Kidney epithelial cell (primary cell): Measurements from ENCODE around the gene PLAU. TPM values are rescaled to one million over a fixed set of nuclear protein-coding genes. Genes with fewer than 3 reads are reported as not detected.
A peak's percentile ranks its signal among the peaks of the same experiment; 100 is the strongest.
"Not testable (repeated sequence)": the region's sequence is repeated elsewhere in the genome, so short reads cannot be mapped to it uniquely, and the experiment has no call there.

Source experiments
- DNase-seq: peaks from one replicate; pipeline ENCODE4 v3.0.0-alpha.2; 2010; ENCODE audit warnings: low read depth
- H3K27me3 ChIP-seq: 2 replicates; pipeline ENCODE4 v1.6.0; 2011; ENCODE audit warnings: low read length; ENCODE audit not compliant: control insufficient read depth, insufficient read depth
- H3K36me3 ChIP-seq: 2 replicates; pipeline ENCODE4 v1.5.1; 2011; ENCODE audit warnings: low read length; ENCODE audit not compliant: control insufficient read depth, insufficient read depth
- H3K4me3 ChIP-seq: 2 replicates; pipeline ENCODE4 v1.5.1; 2011; ENCODE audit warnings: low read depth, mild to moderate bottlenecking, control low read depth, low read length
- total RNA-seq: library from RNA; depleted of rRNA; stranded (reverse); fragments of >200 nt; gene quantifications from 2 replicates; pipeline ENCODE4 v1.2.3, GENCODE V29; 2015
- TF ChIP-seq, protein P1 (sequence below): IDR thresholded peaks from 2 replicates; pipeline ENCODE4 v1.5.1; 2011; ENCODE audit warnings: mild to moderate bottlenecking, moderate library complexity, low read length, control low read depth, inconsistent platforms; ENCODE audit not compliant: insufficient read depth, poor library complexity, severe bottlenecking

PLAU gene
- total RNA-seq, 1 donor from 2014 or later: 709 TPM

DNA sequence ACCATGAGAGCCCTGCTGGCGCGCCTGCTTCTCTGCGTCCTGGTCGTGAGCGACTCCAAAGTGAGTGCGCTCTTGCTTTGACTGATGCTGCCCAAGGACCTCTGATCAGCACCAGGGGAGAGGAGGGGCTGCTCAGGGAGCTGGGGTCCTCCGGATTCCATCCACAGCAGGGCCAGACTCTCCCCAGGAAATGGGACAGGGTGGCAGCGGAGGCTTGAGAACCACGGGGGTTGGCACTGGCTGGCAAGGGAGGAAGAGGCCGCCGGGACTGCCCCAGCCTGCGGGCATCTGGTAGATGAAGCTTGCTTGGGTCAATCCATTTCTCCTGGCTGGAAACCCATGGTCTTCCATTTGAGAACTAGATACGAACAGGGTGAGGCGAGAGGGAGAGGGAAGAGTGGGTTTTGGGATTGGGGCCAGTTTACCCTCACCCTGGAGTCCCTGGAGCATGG lies 647 bp downstream of the PLAU start:
- H3K27me3 ChIP-seq: no peaks in the 10 kb centered on the region
- H3K36me3 ChIP-seq: peaks cover 3% of the 10 kb centered on the region
- no peak for DNase-seq
- H3K4me3 ChIP-seq: peak overlapping the region; percentile 71
- TF ChIP-seq, protein P1, sequence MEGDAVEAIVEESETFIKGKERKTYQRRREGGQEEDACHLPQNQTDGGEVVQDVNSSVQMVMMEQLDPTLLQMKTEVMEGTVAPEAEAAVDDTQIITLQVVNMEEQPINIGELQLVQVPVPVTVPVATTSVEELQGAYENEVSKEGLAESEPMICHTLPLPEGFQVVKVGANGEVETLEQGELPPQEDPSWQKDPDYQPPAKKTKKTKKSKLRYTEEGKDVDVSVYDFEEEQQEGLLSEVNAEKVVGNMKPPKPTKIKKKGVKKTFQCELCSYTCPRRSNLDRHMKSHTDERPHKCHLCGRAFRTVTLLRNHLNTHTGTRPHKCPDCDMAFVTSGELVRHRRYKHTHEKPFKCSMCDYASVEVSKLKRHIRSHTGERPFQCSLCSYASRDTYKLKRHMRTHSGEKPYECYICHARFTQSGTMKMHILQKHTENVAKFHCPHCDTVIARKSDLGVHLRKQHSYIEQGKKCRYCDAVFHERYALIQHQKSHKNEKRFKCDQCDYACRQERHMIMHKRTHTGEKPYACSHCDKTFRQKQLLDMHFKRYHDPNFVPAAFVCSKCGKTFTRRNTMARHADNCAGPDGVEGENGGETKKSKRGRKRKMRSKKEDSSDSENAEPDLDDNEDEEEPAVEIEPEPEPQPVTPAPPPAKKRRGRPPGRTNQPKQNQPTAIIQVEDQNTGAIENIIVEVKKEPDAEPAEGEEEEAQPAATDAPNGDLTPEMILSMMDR: no peak

DNA sequence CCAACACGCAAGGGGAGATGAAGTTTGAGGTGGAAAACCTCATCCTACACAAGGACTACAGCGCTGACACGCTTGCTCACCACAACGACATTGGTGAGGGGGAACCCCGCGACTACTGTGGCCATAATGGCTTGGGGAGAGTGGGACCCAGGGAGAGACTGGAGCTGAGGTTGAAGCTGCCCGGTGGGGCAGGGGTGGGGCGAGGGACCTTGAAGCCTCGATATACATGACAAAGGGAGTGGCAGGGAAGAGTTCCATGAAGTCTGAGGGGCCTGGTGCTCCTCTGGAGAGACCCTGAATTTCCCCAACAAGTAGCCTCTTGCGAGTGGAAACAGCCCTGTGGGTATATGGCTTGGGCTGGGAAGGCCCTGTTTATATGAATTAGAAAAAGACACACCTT lies 3.1 kb downstream of the PLAU start:
- DNase-seq: no peak
- Histone ChIP-seq H3K27me3 (no peaks in the 10 kb centered on the region), H3K36me3 (peaks cover 3% of the 10 kb centered on the region), H3K4me3 (peak overlapping the region; percentile 9)
- TF ChIP-seq, protein P1: no peak

DNA sequence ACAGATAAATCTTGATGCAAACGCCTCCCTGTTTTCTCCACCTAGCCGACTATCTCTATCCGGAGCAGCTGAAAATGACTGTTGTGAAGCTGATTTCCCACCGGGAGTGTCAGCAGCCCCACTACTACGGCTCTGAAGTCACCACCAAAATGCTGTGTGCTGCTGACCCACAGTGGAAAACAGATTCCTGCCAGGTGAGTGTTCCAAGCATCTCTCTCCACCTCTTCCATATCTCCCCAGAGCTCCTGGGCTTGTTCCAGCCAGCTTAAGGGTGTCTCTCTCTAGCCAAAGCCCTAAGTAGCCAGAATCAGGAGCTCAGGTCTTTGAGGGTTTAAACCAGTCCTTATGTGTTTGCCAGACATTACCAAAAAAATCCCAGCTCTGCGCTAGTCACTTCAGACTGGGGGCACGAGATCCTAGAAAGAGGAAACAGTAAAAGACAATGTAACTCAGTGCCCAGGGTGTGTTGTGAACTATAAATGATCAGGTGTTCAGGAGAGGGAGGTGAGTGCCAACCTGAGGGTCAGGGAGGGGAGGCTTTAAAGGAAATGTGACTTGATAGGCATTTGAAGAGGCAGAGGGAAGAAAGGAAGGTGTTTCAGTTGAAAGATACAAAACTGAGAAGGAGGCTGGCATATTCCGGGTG lies 4.4 kb downstream of the PLAU start:
- TF ChIP-seq, protein P1: no peak
- Histone ChIP-seq H3K4me3 (peak overlapping the region; percentile 25), H3K27me3 (no peaks in the 10 kb centered on the region), H3K36me3 (peaks cover 3% of the 10 kb centered on the region)
- no peak for DNase-seq

DNA sequence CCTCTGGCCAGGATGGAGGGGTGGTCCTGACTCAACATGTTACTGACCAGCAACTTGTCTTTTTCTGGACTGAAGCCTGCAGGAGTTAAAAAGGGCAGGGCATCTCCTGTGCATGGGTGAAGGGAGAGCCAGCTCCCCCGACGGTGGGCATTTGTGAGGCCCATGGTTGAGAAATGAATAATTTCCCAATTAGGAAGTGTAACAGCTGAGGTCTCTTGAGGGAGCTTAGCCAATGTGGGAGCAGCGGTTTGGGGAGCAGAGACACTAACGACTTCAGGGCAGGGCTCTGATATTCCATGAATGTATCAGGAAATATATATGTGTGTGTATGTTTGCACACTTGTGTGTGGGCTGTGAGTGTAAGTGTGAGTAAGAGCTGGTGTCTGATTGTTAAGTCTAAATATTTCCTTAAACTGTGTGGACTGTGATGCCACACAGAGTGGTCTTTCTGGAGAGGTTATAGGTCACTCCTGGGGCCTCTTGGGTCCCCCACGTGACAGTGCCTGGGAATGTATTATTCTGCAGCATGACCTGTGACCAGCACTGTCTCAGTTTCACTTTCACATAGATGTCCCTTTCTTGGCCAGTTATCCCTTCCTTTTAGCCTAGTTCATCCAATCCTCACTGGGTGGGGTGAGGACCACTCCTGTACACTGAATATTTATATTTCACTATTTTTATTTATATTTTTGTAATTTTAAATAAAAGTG lies 6.0 kb downstream of the PLAU start:
- Histone ChIP-seq H3K36me3 (peaks cover 3% of the 10 kb centered on the region), H3K27me3 (no peaks in the 10 kb centered on the region), H3K4me3 (no peak overlapping the region)
- TF ChIP-seq, protein P1: no peak
- DNase-seq: no peak

DNA sequence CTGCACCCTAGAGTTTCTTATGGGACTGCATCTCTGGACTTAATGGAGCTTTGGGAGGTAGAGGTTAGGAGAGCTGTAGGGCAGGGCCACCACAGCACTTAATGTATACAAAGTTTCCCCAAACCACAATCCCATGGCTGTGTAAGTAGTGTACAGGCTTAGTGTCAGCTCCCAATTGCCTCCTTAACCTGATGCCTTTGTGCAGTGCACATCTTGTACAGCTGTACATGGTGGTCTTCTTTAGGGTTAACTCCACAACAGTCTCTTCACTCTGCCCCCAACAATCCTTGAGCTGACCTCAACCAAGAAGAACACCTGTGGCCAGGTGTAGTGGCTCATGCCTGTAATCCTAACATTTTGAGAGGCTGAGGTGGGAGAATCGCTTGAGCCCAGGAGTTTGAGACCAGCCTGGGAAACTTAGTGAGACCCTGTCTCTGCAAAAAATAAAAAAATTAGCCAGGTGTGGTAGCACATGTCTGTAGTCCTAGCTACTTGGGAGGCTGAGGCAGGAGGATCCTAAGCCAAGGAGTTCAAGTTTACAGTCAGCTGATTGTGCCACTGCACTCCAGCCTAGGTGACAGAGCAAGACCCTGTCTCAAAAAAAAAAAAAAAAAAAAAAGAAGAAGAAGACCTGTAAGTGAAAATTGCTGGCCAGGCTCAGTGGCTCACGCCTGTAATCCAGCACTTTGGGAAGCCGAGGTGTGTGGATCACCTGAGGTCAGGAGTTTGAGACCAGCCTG lies 6.8 kb downstream of the PLAU start:
- TF ChIP-seq, protein P1: no peak
- Histone ChIP-seq H3K36me3 (peaks cover 3% of the 10 kb centered on the region), H3K4me3 (no peak overlapping the region), H3K27me3 (no peaks in the 10 kb centered on the region)
- DNase-seq: no peak

DNA sequence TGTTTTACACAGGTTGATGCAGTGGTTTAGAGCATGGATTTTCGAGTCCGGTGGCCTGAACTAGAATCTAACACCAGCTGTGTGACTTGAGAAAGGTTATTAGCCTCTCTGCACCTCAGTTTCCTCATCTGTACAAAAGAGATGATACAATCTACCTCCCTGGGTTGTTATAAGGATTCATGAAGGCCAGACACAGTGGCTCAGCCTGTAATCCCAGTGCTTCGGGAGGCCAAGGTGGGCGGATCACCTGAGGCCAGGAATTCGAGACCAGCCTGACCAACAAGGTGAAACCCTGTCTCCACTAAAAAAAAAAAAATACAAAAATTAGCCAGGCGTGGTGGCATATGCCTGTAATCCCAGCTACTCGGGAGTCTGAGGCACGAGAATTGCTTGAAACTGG lies 8.5 kb downstream of the PLAU start:
- not testable (repeated sequence) for DNase-seq

More for the DNA sequence above, 8.5 kb downstream of the PLAU start:
- not testable (repeated sequence) for H3K27me3 ChIP-seq, H3K4me3 ChIP-seq, H3K36me3 ChIP-seq
